NB4 (cell line): ENCODE data around the gene TSSK6.

Experiments used
- DNase-seq: peaks from one replicate; pipeline ENCODE4 v3.0.0; 2010; ENCODE audit warnings: low read depth
- H3K4me3 ChIP-seq: one replicate; pipeline ENCODE4 v1.5.1; 2011; ENCODE audit warnings: mild to moderate bottlenecking, low read depth, low read length, moderate library complexity
- MYC ChIP-seq: IDR thresholded peaks from 2 replicates; pipeline ENCODE4 v1.6.1; 2011; ENCODE audit warnings: low read depth, low read length
- POLR2A ChIP-seq: IDR thresholded peaks from 2 replicates; pipeline ENCODE4 v1.6.1; 2011; ENCODE audit warnings: mild to moderate bottlenecking; ENCODE audit not compliant: insufficient read length; ENCODE audit errors: extremely low read depth
- TF ChIP-seq, protein P1 (sequence below): IDR thresholded peaks from one replicate; pipeline ENCODE4 v1.5.1; 2012; ENCODE audit warnings: low read depth, low read length
- TF ChIP-seq, protein P2 (sequence below): IDR thresholded peaks from 2 replicates; pipeline ENCODE4 v1.6.1; 2011; ENCODE audit warnings: low read depth, low read length

Gene TSSK6

GRCh38 chr19:19464339-19465098 is 50.8 kb downstream of the TSSK6 start:
- no peak for DNase-seq
- TF ChIP-seq POLR2A (no peak), MYC (no peak)
- TF ChIP-seq, protein P1, sequence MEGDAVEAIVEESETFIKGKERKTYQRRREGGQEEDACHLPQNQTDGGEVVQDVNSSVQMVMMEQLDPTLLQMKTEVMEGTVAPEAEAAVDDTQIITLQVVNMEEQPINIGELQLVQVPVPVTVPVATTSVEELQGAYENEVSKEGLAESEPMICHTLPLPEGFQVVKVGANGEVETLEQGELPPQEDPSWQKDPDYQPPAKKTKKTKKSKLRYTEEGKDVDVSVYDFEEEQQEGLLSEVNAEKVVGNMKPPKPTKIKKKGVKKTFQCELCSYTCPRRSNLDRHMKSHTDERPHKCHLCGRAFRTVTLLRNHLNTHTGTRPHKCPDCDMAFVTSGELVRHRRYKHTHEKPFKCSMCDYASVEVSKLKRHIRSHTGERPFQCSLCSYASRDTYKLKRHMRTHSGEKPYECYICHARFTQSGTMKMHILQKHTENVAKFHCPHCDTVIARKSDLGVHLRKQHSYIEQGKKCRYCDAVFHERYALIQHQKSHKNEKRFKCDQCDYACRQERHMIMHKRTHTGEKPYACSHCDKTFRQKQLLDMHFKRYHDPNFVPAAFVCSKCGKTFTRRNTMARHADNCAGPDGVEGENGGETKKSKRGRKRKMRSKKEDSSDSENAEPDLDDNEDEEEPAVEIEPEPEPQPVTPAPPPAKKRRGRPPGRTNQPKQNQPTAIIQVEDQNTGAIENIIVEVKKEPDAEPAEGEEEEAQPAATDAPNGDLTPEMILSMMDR = no peak
- TF ChIP-seq, protein P2, sequence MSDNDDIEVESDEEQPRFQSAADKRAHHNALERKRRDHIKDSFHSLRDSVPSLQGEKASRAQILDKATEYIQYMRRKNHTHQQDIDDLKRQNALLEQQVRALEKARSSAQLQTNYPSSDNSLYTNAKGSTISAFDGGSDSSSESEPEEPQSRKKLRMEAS = no peak
- H3K4me3 ChIP-seq = no peak overlapping the region
